Pancreas (tissue), 10 donors: ENCODE measurements around the gene TM9SF3. TPM values are rescaled to one million over a fixed set of nuclear protein-coding genes. Genes with fewer than 3 reads are reported as not detected.
A peak's percentile ranks its signal among the peaks of the same experiment; 100 is the strongest.
"Not testable (repeated sequence)": the region's sequence is repeated elsewhere in the genome, so short reads cannot be mapped to it uniquely, and the experiment has no call there.

Experiments used
- ATAC-seq, 4 donors: fragments of 200-7000 bp; cut with Tn5 transposase; one replicate each; pipeline versions ENCODE4 v1.8.0 to v1.9.1; 2020; ENCODE audit warnings: mild to moderate bottlenecking in 4 of 4, moderate library complexity in 4 of 4
- DNase-seq, 6 donors: peaks; one replicate each; pipeline ENCODE4 v3.0.0-alpha.2; 2020
- FAIRE-seq: peaks from 2 replicates; lab custom pipeline; 2012; peaks lifted over from hg19 to GRCh38; lab: Jason Lieb, UNC
- H3K27ac ChIP-seq, 4 donors: fragments of 200-600 bp; sonication (generic); 1 replicate in 3 of 4; 2 replicates in 1 of 4; pipeline versions ENCODE4 v1.5.0 to v1.8.0; 2020
- H3K27me3 ChIP-seq, 4 donors: fragments of 200-600 bp; one replicate each; pipeline ENCODE4 v1.8.0; 2021
- H3K36me3 ChIP-seq, 3 donors: fragments of 200-600 bp; sonication (generic) in 1 of 3; one replicate each; pipeline versions ENCODE4 v1.5.0 to v1.8.0; 2020 to 2021
- H3K4me1 ChIP-seq, 3 donors: fragments of 200-600 bp; one replicate each; pipeline ENCODE4 v1.8.0; 2021
- H3K4me3 ChIP-seq, 4 donors: fragments of 200-600 bp; sonication (generic) in 2 of 4; one replicate each; pipeline versions ENCODE4 v1.5.0 to v1.8.0; 2020 to 2021
- H3K9me3 ChIP-seq, 4 donors: fragments of 200-600 bp; one replicate each; pipeline ENCODE4 v1.8.0; 2021
- CTCF ChIP-seq, 4 donors: fragments of 200-600 bp; sonication (generic) in 3 of 4; IDR thresholded peaks; one replicate each; pipeline versions ENCODE4 v1.5.0 to v1.8.0; 2021; ENCODE audit warnings: antibody characterized with exemption in 4 of 4
- WGBS, 2 donors: extraction: QIAGEN DNeasy Blood & Tissue Kit; methylation state at CpG; one replicate each; pipeline ENCODE4 v1.1.7; 2013; 5-methylcytosine and 5-hydroxymethylcytosine counted together
- intact Hi-C, 3 donors: fragments of 100-400 bp; cut with DNase I; formaldehyde crosslinking; loops; one replicate each; pipeline versions ENCODE4 v1.11.1 to v1.14.2; 2022
- polyA plus RNA-seq, 2 donors: library from polyadenylated mRNA; stranded (reverse); fragments of 200-250 nt; gene quantifications; one replicate each; pipeline ENCODE4 v1.2.3, GENCODE V29; 2013
- total RNA-seq, 6 donors: library from RNA; stranded (reverse); fragmentation: NEBNext Ultra II Directional in 4 of 6; extraction: Animal tissue kit (Norgen Biotek cat#: 25700) in 4 of 6; gene quantifications; one replicate each; pipeline versions ENCODE4 v1.2.1 to v1.2.4, GENCODE V29; 2021 to 2023
- donor health status: healthy with polysubstance abuse.
- donor health status: DM: no; HTN: no; CAD: no; lungs with moderate emphysema.
- donor health status: DM: no; HTN: no; CAD: no.
- donor health status: control.
- donor health status: control.
- donor health status: Bipolar disorder and iron deficiency.
- donor health status: DM: yes; HTN: yes; CAD: no.
- donor health status: DM: no; HTN: no; CAD: no.
- donor health status: DM: no; HTN: no; CAD: no.
- donor health status: DM: yes; HTN: yes; CAD: no.

TM9SF3 gene
- total and polyA plus RNA-seq, 8 donors = 15.5 to 110 (median 60.2) TPM

- no peak for TF ChIP-seq CTCF (IDR thresholded peaks at IDR 0.05)
- H3K4me1 ChIP-seq = peaks cover 29 to 62% (median 52%) of the 10 kb centered on the region in 3 donors
Observed at GRCh38 chr10:96576277-96576980, 10.4 kb downstream of the TM9SF3 start.

GRCh38 chr10:96574564-96574963, 12.2 kb downstream of the TM9SF3 start:
- intact Hi-C loops, H3K36me3 ChIP-seq, H3K27ac ChIP-seq, H3K9me3 ChIP-seq, DNase-seq, H3K4me3 ChIP-seq, H3K27me3 ChIP-seq, FAIRE-seq, ATAC-seq: not testable (repeated sequence)
- peaks cover 30 to 56% (median 52%) of the 10 kb centered on the region in 3 donors for H3K4me1 ChIP-seq
- WGBS, 2 donors = 93 to 98% methylated on average over 2 of the region's 2 CpGs

More at GRCh38 chr10:96576277-96576980, 10.4 kb downstream of the TM9SF3 start:
- H3K4me3 ChIP-seq = no peak overlapping the region
- intact Hi-C loops = no loop called here
- peak; percentile 51 for FAIRE-seq
- DNase-seq = no peak
- no peaks in the 10 kb centered on the region for H3K36me3 ChIP-seq
- WGBS, 2 donors = 36% methylated on average over 1 of the region's 1 CpG
- no peak for ATAC-seq
- no peaks in the 10 kb centered on the region for H3K9me3 ChIP-seq
- peak overlapping the region in 2 of 4 donors; percentile 44 to 75 for H3K27ac ChIP-seq
- no peaks in the 10 kb centered on the region for H3K27me3 ChIP-seq

- H3K4me3 ChIP-seq = no peak overlapping the region
- WGBS, 2 donors = 50 to 54% methylated on average over 5 of the region's 5 CpGs
- ATAC-seq = no peak
- no peak for TF ChIP-seq CTCF (IDR thresholded peaks at IDR 0.05)
- H3K9me3 ChIP-seq = no peaks in the 10 kb centered on the region
- intact Hi-C loops = no loop called here
- no peak overlapping the region for H3K27ac ChIP-seq
- peaks cover 27 to 51% (median 49%) of the 10 kb centered on the region in 3 donors for H3K4me1 ChIP-seq
- H3K36me3 ChIP-seq = no peaks in the 10 kb centered on the region
- peak; percentile 37 for FAIRE-seq
- no peak for DNase-seq
- no peaks in the 10 kb centered on the region for H3K27me3 ChIP-seq
Observed at GRCh38 chr10:96573036-96573435, 13.8 kb downstream of the TM9SF3 start.

GRCh38 chr10:96570983-96571964, 15.5 kb downstream of the TM9SF3 start:
- ATAC-seq (peak; percentile 43 to 59 (median 53)), DNase-seq (no peak), FAIRE-seq (no peak)
- H3K4me1 ChIP-seq = peaks cover 21 to 38% (median 33%) of the 10 kb centered on the region in 3 donors
- intact Hi-C loops = no loop called here
- H3K36me3 ChIP-seq = no peaks in the 10 kb centered on the region
- 42 to 45% methylated on average over 10 of the region's 10 CpGs for WGBS, 2 donors
- no peaks in the 10 kb centered on the region for H3K9me3 ChIP-seq
- peak overlapping the region in 2 of 4 donors; percentile 33 to 44 for H3K27ac ChIP-seq
- H3K27me3 ChIP-seq = no peaks in the 10 kb centered on the region
- H3K4me3 ChIP-seq = no peak overlapping the region
- TF ChIP-seq CTCF (IDR thresholded peaks at IDR 0.05) = no peak

GRCh38 chr10:96570511-96570910, 16.3 kb downstream of the TM9SF3 start:
- Histone ChIP-seq H3K27ac (no peak overlapping the region), H3K36me3 (no peaks in the 10 kb centered on the region), H3K4me1 (peaks cover 23 to 41% (median 33%) of the 10 kb centered on the region in 3 donors), H3K9me3 (no peaks in the 10 kb centered on the region), H3K4me3 (no peak overlapping the region), H3K27me3 (no peaks in the 10 kb centered on the region)
- ATAC-seq (no peak), DNase-seq (no peak), FAIRE-seq (no peak)
- intact Hi-C loops = no loop called here
- no peak for TF ChIP-seq CTCF (IDR thresholded peaks at IDR 0.05)
- 76 to 84% methylated on average over 6 of the region's 6 CpGs for WGBS, 2 donors
